A673 (cell line): Measurements from ENCODE around the gene REELD1. TPM values are rescaled to one million over a fixed set of nuclear protein-coding genes. Genes with fewer than 3 reads are reported as not detected.

ENCODE experiments used
- BruUV-seq: library from RNA; stranded (reverse); fragments of 400-500 nt; replicated peaks from 2 replicates; lab custom pipeline; 2021; lab: Mats Ljungman, UMichigan
- CTCF ChIA-PET: fragments of 300-600 bp; sonication (Branson Sonifier 250); formaldehyde crosslinking; loops from one replicate; lab custom pipeline; 2022; ENCODE audit warnings: antibody characterized with exemption; lab: Charles Lee
- POLR2A ChIA-PET: fragments of 300-600 bp; sonication (Branson Sonifier 250); formaldehyde crosslinking; loops from one replicate; lab custom pipeline; 2022; ENCODE audit warnings: antibody characterized with exemption; ENCODE audit not compliant: low non-redundant PET; lab: Charles Lee
- DNase-seq: peaks from one replicate; pipeline ENCODE4 v3.0.0-alpha.2; 2015; ENCODE audit warnings: low spot score
- H3K27ac ChIP-seq: fragments of 200-600 bp; sonication (generic); 2 replicates; pipeline ENCODE4 v1.5.1; 2016; ENCODE audit warnings: mixed run types, low read depth, mild to moderate bottlenecking, mixed read lengths, antibody characterized with exemption, low read length; ENCODE audit not compliant: poor library complexity, severe bottlenecking
- H3K27me3 ChIP-seq: fragments of 200-600 bp; sonication (generic); replicated peaks from 2 replicates; pipeline ENCODE4 v1.6.1; 2017; ENCODE audit warnings: mixed run types, low read depth, mild to moderate bottlenecking, mixed read lengths, antibody characterized with exemption, low read length; ENCODE audit not compliant: insufficient read depth, poor library complexity
- H3K36me3 ChIP-seq: fragments of 200-600 bp; sonication (generic); 2 replicates; pipeline ENCODE4 v1.6.1; 2016; ENCODE audit warnings: mixed run types, mild to moderate bottlenecking, mixed read lengths, antibody characterized with exemption, low read length; ENCODE audit not compliant: insufficient read depth, poor library complexity, severe bottlenecking
- H3K4me1 ChIP-seq: fragments of 200-600 bp; sonication (generic); 2 replicates; pipeline ENCODE4 v1.6.1; 2017; ENCODE audit warnings: mixed run types, mild to moderate bottlenecking, mixed read lengths, antibody characterized with exemption, low read length; ENCODE audit not compliant: insufficient read depth, poor library complexity, severe bottlenecking
- H3K4me3 ChIP-seq: fragments of 200-600 bp; sonication (generic); 2 replicates; pipeline ENCODE4 v1.5.1; 2016; ENCODE audit warnings: low read depth, mixed run types, mild to moderate bottlenecking, mixed read lengths, low read length; ENCODE audit not compliant: poor library complexity, severe bottlenecking
- H3K9me3 ChIP-seq: fragments of 200-600 bp; sonication (generic); 2 replicates; pipeline ENCODE4 v1.6.1; 2016; ENCODE audit warnings: mixed run types, low read depth, mild to moderate bottlenecking, mixed read lengths, antibody characterized with exemption, low read length; ENCODE audit not compliant: poor library complexity, severe bottlenecking
- EZH2 ChIP-seq: fragments of 200-600 bp; sonication (generic); IDR thresholded peaks from 2 replicates; pipeline ENCODE4 v1.6.1; 2017; ENCODE audit warnings: borderline replicate concordance, low read depth, mild to moderate bottlenecking, mixed read lengths, antibody characterized with exemption, low read length; ENCODE audit not compliant: poor library complexity, severe bottlenecking
- intact Hi-C: fragments of 100-400 bp; cut with micrococcal nuclease; formaldehyde crosslinking; loops from one replicate; pipeline ENCODE4 v1.10.0; 2022; ENCODE audit not compliant: unreplicated experiment
- total RNA-seq: library from RNA; stranded (reverse); gene quantifications from 2 replicates; pipeline ENCODE4 v1.2.3, GENCODE V29; 2021
- TF ChIP-seq, protein P1 (sequence below): fragments of 300-800, 200-600 bp; sonication (generic); conservative IDR thresholded peaks from 2 replicates; pipeline ENCODE4 v1.5.1; 2017; ENCODE audit warnings: low read depth, mild to moderate bottlenecking, antibody characterized with exemption, low read length, moderate library complexity, mixed read lengths

REELD1 gene
- total RNA-seq, 1 experiment from 2014 or later = not detected

- no peak for DNase-seq
- Histone ChIP-seq H3K4me3 (no peak overlapping the region), H3K27me3 (no peaks in the 10 kb centered on the region), H3K27ac (no peak overlapping the region), H3K4me1 (no peaks in the 10 kb centered on the region), H3K9me3 (no peaks in the 10 kb centered on the region), H3K36me3 (no peaks in the 10 kb centered on the region)
- no TSS peak for BruUV-seq
- TF ChIP-seq EZH2 = no peak
- TF ChIP-seq, protein P1, sequence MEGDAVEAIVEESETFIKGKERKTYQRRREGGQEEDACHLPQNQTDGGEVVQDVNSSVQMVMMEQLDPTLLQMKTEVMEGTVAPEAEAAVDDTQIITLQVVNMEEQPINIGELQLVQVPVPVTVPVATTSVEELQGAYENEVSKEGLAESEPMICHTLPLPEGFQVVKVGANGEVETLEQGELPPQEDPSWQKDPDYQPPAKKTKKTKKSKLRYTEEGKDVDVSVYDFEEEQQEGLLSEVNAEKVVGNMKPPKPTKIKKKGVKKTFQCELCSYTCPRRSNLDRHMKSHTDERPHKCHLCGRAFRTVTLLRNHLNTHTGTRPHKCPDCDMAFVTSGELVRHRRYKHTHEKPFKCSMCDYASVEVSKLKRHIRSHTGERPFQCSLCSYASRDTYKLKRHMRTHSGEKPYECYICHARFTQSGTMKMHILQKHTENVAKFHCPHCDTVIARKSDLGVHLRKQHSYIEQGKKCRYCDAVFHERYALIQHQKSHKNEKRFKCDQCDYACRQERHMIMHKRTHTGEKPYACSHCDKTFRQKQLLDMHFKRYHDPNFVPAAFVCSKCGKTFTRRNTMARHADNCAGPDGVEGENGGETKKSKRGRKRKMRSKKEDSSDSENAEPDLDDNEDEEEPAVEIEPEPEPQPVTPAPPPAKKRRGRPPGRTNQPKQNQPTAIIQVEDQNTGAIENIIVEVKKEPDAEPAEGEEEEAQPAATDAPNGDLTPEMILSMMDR = no peak
- ChIA-PET CTCF (no interaction called here), POLR2A (no interaction called here)
- intact Hi-C loops = no loop called here
Measured at GRCh38 chr4:146267826-146268225, 53.5 kb downstream of the REELD1 start.

DNA sequence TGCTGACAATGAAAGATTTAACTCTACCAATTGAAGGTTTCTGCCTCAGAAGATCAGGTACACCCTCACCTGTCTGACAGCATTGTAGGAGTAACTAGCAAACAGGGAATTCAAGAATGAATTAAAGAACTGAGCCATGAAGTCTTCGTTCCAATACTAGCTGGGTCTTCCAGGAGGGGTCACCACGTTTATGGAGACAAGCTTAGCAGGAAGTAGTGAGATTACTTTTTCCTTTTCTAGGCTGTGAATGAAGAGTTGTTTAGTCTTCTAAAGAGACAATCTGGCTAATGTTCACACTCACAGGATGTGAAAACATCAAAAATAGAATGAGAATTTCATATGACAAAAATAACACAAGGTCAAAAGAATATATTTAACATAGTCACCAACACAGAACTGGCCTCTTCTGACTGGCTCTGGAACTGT is 54.9 kb downstream of the REELD1 start:
- BruUV-seq = no TSS peak
- ChIA-PET POLR2A (no interaction called here), CTCF (no interaction called here)

GRCh38 chr4:146271466-146271865 is 57.1 kb downstream of the REELD1 start:
- Histone ChIP-seq H3K4me1 (no peaks in the 10 kb centered on the region), H3K9me3 (no peaks in the 10 kb centered on the region), H3K36me3 (no peaks in the 10 kb centered on the region), H3K27ac (no peak overlapping the region), H3K4me3 (no peak overlapping the region), H3K27me3 (no peaks in the 10 kb centered on the region)
- POLR2A ChIA-PET = no interaction called here
- TF ChIP-seq, protein P1 = no peak
- TF ChIP-seq EZH2 = no peak
- no peak for DNase-seq
- no TSS peak for BruUV-seq
- intact Hi-C loops = no loop called here
- CTCF ChIA-PET = no interaction called here

More for the DNA sequence above, 54.9 kb downstream of the REELD1 start:
- H3K4me3 ChIP-seq = no peak overlapping the region
- H3K27ac ChIP-seq = no peak overlapping the region
- intact Hi-C loops = no loop called here
- TF ChIP-seq, protein P1 = no peak
- TF ChIP-seq EZH2 = no peak
- no peak for DNase-seq
- no peaks in the 10 kb centered on the region for H3K4me1 ChIP-seq
- H3K9me3 ChIP-seq = no peaks in the 10 kb centered on the region
- H3K36me3 ChIP-seq = no peaks in the 10 kb centered on the region
- H3K27me3 ChIP-seq = no peaks in the 10 kb centered on the region
